Activated naive CD4-positive, alpha-beta T cell treated with anti-CD3 and anti-CD28 coated beads, Interleukin-2, amount 50 U/mL, for 24 hours (primary cell): ENCODE results near the gene PGS1.
"Not testable (repeated sequence)": the region's sequence is repeated elsewhere in the genome, so short reads cannot be mapped to it uniquely, and the experiment has no call there.

Experiments used
- H3K27ac Mint-ChIP-seq: one replicate; pipeline ENCODE4 v1.8.0; 2021; ENCODE audit warnings: mild to moderate bottlenecking, mixed read lengths
- H3K27me3 Mint-ChIP-seq: one replicate; pipeline ENCODE4 v1.8.0; 2021; ENCODE audit warnings: mixed read lengths
- H3K36me3 Mint-ChIP-seq: one replicate; pipeline ENCODE4 v1.8.0; 2021; ENCODE audit warnings: mixed read lengths
- H3K4me1 Mint-ChIP-seq: one replicate; pipeline ENCODE4 v1.8.0; 2021; ENCODE audit warnings: mixed read lengths
- H3K4me3 Mint-ChIP-seq: one replicate; pipeline ENCODE4 v1.8.0; 2021; ENCODE audit warnings: mild to moderate bottlenecking, mixed read lengths
- H3K9me3 Mint-ChIP-seq: one replicate; pipeline ENCODE4 v1.8.0; 2021; ENCODE audit warnings: mixed read lengths

PGS1 gene

GRCh38 chr17:78446833-78447232 lies 68.4 kb downstream of the PGS1 start:
- Mint-ChIP-seq H3K4me1 (no peaks in the 10 kb centered on the region), H3K27me3 (no peaks in the 10 kb centered on the region), H3K27ac (no peak overlapping the region), H3K4me3 (no peak overlapping the region), H3K36me3 (no peaks in the 10 kb centered on the region), H3K9me3 (no peaks in the 10 kb centered on the region)

GRCh38 chr17:78448356-78448993 lies 70.0 kb downstream of the PGS1 start:
- Mint-ChIP-seq H3K27me3 (no peaks in the 10 kb centered on the region), H3K27ac (no peak overlapping the region), H3K9me3 (no peaks in the 10 kb centered on the region), H3K4me1 (no peaks in the 10 kb centered on the region), H3K36me3 (no peaks in the 10 kb centered on the region), H3K4me3 (no peak overlapping the region)

GRCh38 chr17:78449983-78450595 lies 71.6 kb downstream of the PGS1 start:
- Mint-ChIP-seq H3K27me3 (no peaks in the 10 kb centered on the region), H3K4me1 (no peaks in the 10 kb centered on the region), H3K9me3 (no peaks in the 10 kb centered on the region), H3K4me3 (no peak overlapping the region), H3K36me3 (no peaks in the 10 kb centered on the region), H3K27ac (no peak overlapping the region)

- Mint-ChIP-seq H3K36me3 (no peaks in the 10 kb centered on the region), H3K27ac (no peak overlapping the region), H3K27me3 (no peaks in the 10 kb centered on the region), H3K4me3 (no peak overlapping the region), H3K9me3 (no peaks in the 10 kb centered on the region), H3K4me1 (no peaks in the 10 kb centered on the region)
Observed at GRCh38 chr17:78450696-78451345, 72.4 kb downstream of the PGS1 start.

- Mint-ChIP-seq H3K27me3 (no peaks in the 10 kb centered on the region), H3K27ac (no peak overlapping the region), H3K4me3 (no peak overlapping the region), H3K36me3 (no peaks in the 10 kb centered on the region), H3K9me3 (no peaks in the 10 kb centered on the region), H3K4me1 (no peaks in the 10 kb centered on the region)
Observed at GRCh38 chr17:78451753-78452152, 73.3 kb downstream of the PGS1 start.

- no peaks in the 10 kb centered on the region for H3K27me3 Mint-ChIP-seq
- no peaks in the 10 kb centered on the region for H3K9me3 Mint-ChIP-seq
- H3K36me3 Mint-ChIP-seq, result no peaks in the 10 kb centered on the region
- H3K4me1 Mint-ChIP-seq, result no peaks in the 10 kb centered on the region
- no peak overlapping the region for H3K27ac Mint-ChIP-seq
- H3K4me3 Mint-ChIP-seq, result no peak overlapping the region
Observed at GRCh38 chr17:78454346-78454745, 75.9 kb downstream of the PGS1 start.

GRCh38 chr17:78458091-78458490 lies 79.6 kb downstream of the PGS1 start:
- Mint-ChIP-seq H3K9me3 (no peaks in the 10 kb centered on the region), H3K4me3 (no peak overlapping the region), H3K27ac (no peak overlapping the region), H3K36me3 (no peaks in the 10 kb centered on the region), H3K27me3 (no peaks in the 10 kb centered on the region), H3K4me1 (no peaks in the 10 kb centered on the region)

GRCh38 chr17:78458736-78459335 lies 80.4 kb downstream of the PGS1 start:
- Mint-ChIP-seq H3K9me3 (no peaks in the 10 kb centered on the region), H3K27ac (no peak overlapping the region), H3K36me3 (no peaks in the 10 kb centered on the region), H3K4me1 (no peaks in the 10 kb centered on the region), H3K27me3 (no peaks in the 10 kb centered on the region), H3K4me3 (no peak overlapping the region)

- no peaks in the 10 kb centered on the region for H3K27me3 Mint-ChIP-seq
- no peaks in the 10 kb centered on the region for H3K4me1 Mint-ChIP-seq
- H3K27ac Mint-ChIP-seq, result no peak overlapping the region
- H3K9me3 Mint-ChIP-seq, result no peaks in the 10 kb centered on the region
- H3K4me3 Mint-ChIP-seq, result no peak overlapping the region
- no peaks in the 10 kb centered on the region for H3K36me3 Mint-ChIP-seq
Observed at GRCh38 chr17:78459696-78460095, 81.2 kb downstream of the PGS1 start.

GRCh38 chr17:78460176-78460675 lies 81.8 kb downstream of the PGS1 start:
- Mint-ChIP-seq H3K27me3 (no peaks in the 10 kb centered on the region), H3K27ac (no peak overlapping the region), H3K4me3 (no peak overlapping the region), H3K36me3 (no peaks in the 10 kb centered on the region), H3K9me3 (no peaks in the 10 kb centered on the region), H3K4me1 (no peaks in the 10 kb centered on the region)

- no peak overlapping the region for H3K27ac Mint-ChIP-seq
- no peaks in the 10 kb centered on the region for H3K9me3 Mint-ChIP-seq
- H3K4me1 Mint-ChIP-seq, result no peaks in the 10 kb centered on the region
- H3K4me3 Mint-ChIP-seq, result no peak overlapping the region
- H3K36me3 Mint-ChIP-seq, result no peaks in the 10 kb centered on the region
- H3K27me3 Mint-ChIP-seq, result no peaks in the 10 kb centered on the region
Observed at GRCh38 chr17:78460951-78461798, 82.7 kb downstream of the PGS1 start.

- no peaks in the 10 kb centered on the region for H3K36me3 Mint-ChIP-seq
- no peak overlapping the region for H3K27ac Mint-ChIP-seq
- no peaks in the 10 kb centered on the region for H3K9me3 Mint-ChIP-seq
- H3K27me3 Mint-ChIP-seq, result no peaks in the 10 kb centered on the region
- H3K4me3 Mint-ChIP-seq, result no peak overlapping the region
- H3K4me1 Mint-ChIP-seq, result no peaks in the 10 kb centered on the region
Observed at GRCh38 chr17:78461799-78462053, 83.3 kb downstream of the PGS1 start.

GRCh38 chr17:78462148-78462547 lies 83.7 kb downstream of the PGS1 start:
- H3K27me3 Mint-ChIP-seq, result no peaks in the 10 kb centered on the region
- H3K27ac Mint-ChIP-seq, result no peak overlapping the region
- H3K9me3 Mint-ChIP-seq, result no peaks in the 10 kb centered on the region
- no peaks in the 10 kb centered on the region for H3K36me3 Mint-ChIP-seq
- no peaks in the 10 kb centered on the region for H3K4me1 Mint-ChIP-seq
- no peak overlapping the region for H3K4me3 Mint-ChIP-seq

GRCh38 chr17:78466109-78466785 lies 87.8 kb downstream of the PGS1 start:
- H3K4me3 Mint-ChIP-seq, H3K36me3 Mint-ChIP-seq: not testable (repeated sequence)

More at GRCh38 chr17:78466109-78466785, 87.8 kb downstream of the PGS1 start:
- not testable (repeated sequence) for H3K4me1 Mint-ChIP-seq, H3K9me3 Mint-ChIP-seq, H3K27ac Mint-ChIP-seq, H3K27me3 Mint-ChIP-seq
